NOMO-1 (cell line): ENCODE measurements around the gene TTC4.

Experiments used
- DNase-seq, 2 experiments: peaks; one replicate each; lab custom pipeline; 2025; ENCODE audit not compliant: unreplicated experiment in 2 of 2; lab: John Stamatoyannopoulos, UW

TTC4 gene

GRCh38 chr1:54701996-54702395, 13.7 kb upstream of the TTC4 start:
- DNase-seq: no peak

GRCh38 chr1:54703471-54703870, 12.2 kb upstream of the TTC4 start:
- no peak for DNase-seq

GRCh38 chr1:54705153-54705552, 10.5 kb upstream of the TTC4 start:
- no peak for DNase-seq

GRCh38 chr1:54706419-54706818, 9.2 kb upstream of the TTC4 start:
- DNase-seq: no peak

GRCh38 chr1:54708385-54708784, 7.3 kb upstream of the TTC4 start:
- DNase-seq: no peak

- no peak for DNase-seq
Measured at GRCh38 chr1:54709547-54710292, 5.9 kb upstream of the TTC4 start.

- no peak for DNase-seq
Measured at GRCh38 chr1:54710434-54710833, 5.2 kb upstream of the TTC4 start.

- no peak for DNase-seq
Measured at GRCh38 chr1:54710841-54711240, 4.8 kb upstream of the TTC4 start.

GRCh38 chr1:54711536-54711935, 4.1 kb upstream of the TTC4 start:
- no peak for DNase-seq

- DNase-seq: no peak
Measured at GRCh38 chr1:54714881-54715492, 674 bp upstream of the TTC4 start.

GRCh38 chr1:54716299-54717047, 812 bp downstream of the TTC4 start:
- no peak for DNase-seq

- no peak for DNase-seq
Measured at GRCh38 chr1:54721719-54722118, 6.1 kb downstream of the TTC4 start.

GRCh38 chr1:54723985-54724384, 8.3 kb downstream of the TTC4 start:
- no peak for DNase-seq

GRCh38 chr1:54724771-54725170, 9.1 kb downstream of the TTC4 start:
- no peak for DNase-seq

- no peak for DNase-seq
Measured at GRCh38 chr1:54728027-54728426, 12.4 kb downstream of the TTC4 start.

GRCh38 chr1:54736685-54737084, 21.0 kb downstream of the TTC4 start:
- no peak for DNase-seq

GRCh38 chr1:54738244-54738643, 22.6 kb downstream of the TTC4 start:
- no peak for DNase-seq

GRCh38 chr1:54741531-54741930, 25.9 kb downstream of the TTC4 start:
- no peak for DNase-seq

- no peak for DNase-seq
Measured at GRCh38 chr1:54742282-54742681, 26.6 kb downstream of the TTC4 start.

- no peak for DNase-seq
Measured at GRCh38 chr1:54743416-54744226, 28.0 kb downstream of the TTC4 start.

GRCh38 chr1:54744696-54745095, 29.0 kb downstream of the TTC4 start:
- no peak for DNase-seq
